A673 (cell line): ENCODE measurements around the gene IGSF21. TPM values are rescaled to one million over a fixed set of nuclear protein-coding genes. Genes with fewer than 3 reads are reported as not detected.
A peak's percentile ranks its signal among the peaks of the same experiment; 100 is the strongest.

Experiments used
- BruUV-seq: library from RNA; stranded (reverse); fragments of 400-500 nt; replicated peaks from 2 replicates; lab custom pipeline; 2021; lab: Mats Ljungman, UMichigan
- CTCF ChIA-PET: fragments of 300-600 bp; sonication (Branson Sonifier 250); formaldehyde crosslinking; loops from one replicate; lab custom pipeline; 2022; ENCODE audit warnings: antibody characterized with exemption; lab: Charles Lee
- POLR2A ChIA-PET: fragments of 300-600 bp; sonication (Branson Sonifier 250); formaldehyde crosslinking; loops from one replicate; lab custom pipeline; 2022; ENCODE audit warnings: antibody characterized with exemption; ENCODE audit not compliant: low non-redundant PET; lab: Charles Lee
- DNase-seq: peaks from one replicate; pipeline ENCODE4 v3.0.0-alpha.2; 2015; ENCODE audit warnings: low spot score
- H3K27ac ChIP-seq: fragments of 200-600 bp; sonication (generic); 2 replicates; pipeline ENCODE4 v1.5.1; 2016; ENCODE audit warnings: mixed run types, low read depth, mild to moderate bottlenecking, mixed read lengths, antibody characterized with exemption, low read length; ENCODE audit not compliant: poor library complexity, severe bottlenecking
- H3K27me3 ChIP-seq: fragments of 200-600 bp; sonication (generic); replicated peaks from 2 replicates; pipeline ENCODE4 v1.6.1; 2017; ENCODE audit warnings: mixed run types, low read depth, mild to moderate bottlenecking, mixed read lengths, antibody characterized with exemption, low read length; ENCODE audit not compliant: insufficient read depth, poor library complexity
- H3K36me3 ChIP-seq: fragments of 200-600 bp; sonication (generic); 2 replicates; pipeline ENCODE4 v1.6.1; 2016; ENCODE audit warnings: mixed run types, mild to moderate bottlenecking, mixed read lengths, antibody characterized with exemption, low read length; ENCODE audit not compliant: insufficient read depth, poor library complexity, severe bottlenecking
- H3K4me1 ChIP-seq: fragments of 200-600 bp; sonication (generic); 2 replicates; pipeline ENCODE4 v1.6.1; 2017; ENCODE audit warnings: mixed run types, mild to moderate bottlenecking, mixed read lengths, antibody characterized with exemption, low read length; ENCODE audit not compliant: insufficient read depth, poor library complexity, severe bottlenecking
- H3K4me3 ChIP-seq: fragments of 200-600 bp; sonication (generic); 2 replicates; pipeline ENCODE4 v1.5.1; 2016; ENCODE audit warnings: low read depth, mixed run types, mild to moderate bottlenecking, mixed read lengths, low read length; ENCODE audit not compliant: poor library complexity, severe bottlenecking
- H3K9me3 ChIP-seq: fragments of 200-600 bp; sonication (generic); 2 replicates; pipeline ENCODE4 v1.6.1; 2016; ENCODE audit warnings: mixed run types, low read depth, mild to moderate bottlenecking, mixed read lengths, antibody characterized with exemption, low read length; ENCODE audit not compliant: poor library complexity, severe bottlenecking
- CTCF ChIP-seq: fragments of 300-800, 200-600 bp; sonication (generic); conservative IDR thresholded peaks from 2 replicates; pipeline ENCODE4 v1.5.1; 2017; ENCODE audit warnings: low read depth, mild to moderate bottlenecking, antibody characterized with exemption, low read length, moderate library complexity, mixed read lengths
- EZH2 ChIP-seq: fragments of 200-600 bp; sonication (generic); IDR thresholded peaks from 2 replicates; pipeline ENCODE4 v1.6.1; 2017; ENCODE audit warnings: borderline replicate concordance, low read depth, mild to moderate bottlenecking, mixed read lengths, antibody characterized with exemption, low read length; ENCODE audit not compliant: poor library complexity, severe bottlenecking
- intact Hi-C: fragments of 100-400 bp; cut with micrococcal nuclease; formaldehyde crosslinking; loops from one replicate; pipeline ENCODE4 v1.10.0; 2022; ENCODE audit not compliant: unreplicated experiment
- total RNA-seq: library from RNA; stranded (reverse); gene quantifications from 2 replicates; pipeline ENCODE4 v1.2.3, GENCODE V29; 2021

The IGSF21 gene
- total RNA-seq, 1 experiment from 2014 or later, result 3.2 TPM

DNA sequence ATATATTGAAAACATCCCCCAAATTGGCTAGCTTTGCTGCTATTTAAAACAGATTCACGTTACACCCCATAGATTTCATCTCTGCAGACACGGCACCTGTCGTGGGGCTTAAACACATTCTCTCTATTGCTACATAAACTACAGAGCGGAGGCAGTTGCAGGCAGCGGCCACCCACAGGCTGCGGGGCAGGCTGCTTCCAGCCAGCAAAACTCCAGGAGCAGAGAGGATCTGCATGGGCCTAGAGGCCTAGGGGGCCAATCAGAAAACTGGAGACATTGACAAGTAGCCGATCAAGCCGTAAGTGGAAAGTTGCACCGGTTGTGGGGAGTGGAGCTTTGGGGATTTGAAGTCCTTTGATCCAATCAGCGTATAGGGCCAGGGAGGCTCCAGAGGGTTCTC lies 244.1 kb downstream of the IGSF21 start:
- Histone ChIP-seq H3K4me1 (peaks cover 48% of the 10 kb centered on the region), H3K36me3 (no peaks in the 10 kb centered on the region), H3K27me3 (no peaks in the 10 kb centered on the region), H3K27ac (peak overlapping the region; percentile 11), H3K9me3 (no peaks in the 10 kb centered on the region), H3K4me3 (no peak overlapping the region)
- CTCF ChIA-PET, result no interaction called here
- POLR2A ChIA-PET, result no interaction called here
- DNase-seq, result no peak
- TF ChIP-seq CTCF (no peak), EZH2 (no peak)
- intact Hi-C loops, result no loop called here
- BruUV-seq, result no TSS peak

DNA sequence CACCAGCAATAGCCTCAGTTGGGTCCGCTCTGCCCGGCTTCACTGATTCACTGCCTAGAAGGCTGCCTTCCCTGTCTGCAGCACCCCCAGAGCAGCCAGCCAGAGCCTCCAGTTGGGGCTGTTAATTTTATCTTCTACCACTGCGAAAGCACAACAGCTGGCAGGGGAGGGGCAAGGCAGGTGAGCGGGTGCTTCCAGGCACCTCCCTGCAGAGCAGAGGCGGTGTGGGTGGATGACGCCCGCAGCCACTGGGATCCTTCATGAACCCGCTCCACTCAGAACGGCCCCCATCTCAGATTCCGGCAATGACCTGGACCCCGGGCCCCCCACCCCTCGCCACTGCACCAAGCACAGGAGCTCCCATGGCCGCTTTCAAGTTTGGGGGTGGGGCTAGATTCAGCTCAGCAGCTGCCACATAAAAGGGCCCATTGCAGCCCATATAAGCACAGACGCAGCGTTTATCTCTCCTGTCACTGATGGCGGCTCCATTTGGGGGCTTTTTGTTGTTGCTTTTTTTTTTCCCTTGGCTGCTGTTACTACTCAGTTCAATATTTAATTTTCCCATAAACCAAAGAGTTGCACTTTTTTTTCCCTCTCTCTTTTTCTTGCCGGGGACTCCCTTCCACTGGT lies 245.2 kb downstream of the IGSF21 start:
- no peak overlapping the region for H3K4me3 ChIP-seq
- ChIA-PET POLR2A (no interaction called here), CTCF (no interaction called here)
- TF ChIP-seq CTCF (no peak), EZH2 (no peak)
- BruUV-seq, result no TSS peak
- intact Hi-C loops, result no loop called here
- no peak for DNase-seq
- H3K36me3 ChIP-seq, result no peaks in the 10 kb centered on the region
- H3K4me1 ChIP-seq, result peaks cover 42% of the 10 kb centered on the region
- no peaks in the 10 kb centered on the region for H3K9me3 ChIP-seq
- no peaks in the 10 kb centered on the region for H3K27me3 ChIP-seq
- H3K27ac ChIP-seq, result peak overlapping the region; percentile 39

DNA sequence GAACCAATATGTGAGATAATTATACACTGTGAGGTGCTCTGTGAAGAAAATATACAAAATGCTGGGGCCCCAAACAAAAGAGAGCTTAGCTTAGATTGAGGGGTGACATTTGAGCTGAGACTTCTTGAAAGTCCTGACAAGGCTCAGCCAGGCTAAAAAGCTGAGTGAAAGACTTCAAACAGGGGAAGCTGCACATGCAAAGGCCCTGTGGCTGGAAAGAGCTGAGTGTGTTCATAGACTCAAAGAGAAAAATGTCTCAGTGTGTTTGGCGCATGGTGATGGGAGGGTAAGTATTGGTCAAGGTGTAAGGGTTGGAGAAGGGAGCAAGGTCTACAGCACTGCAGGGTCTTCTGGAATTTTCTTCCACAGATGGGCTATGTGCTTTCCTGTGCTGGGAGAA lies 245.9 kb downstream of the IGSF21 start:
- H3K9me3 ChIP-seq, result no peaks in the 10 kb centered on the region
- no peak overlapping the region for H3K4me3 ChIP-seq
- no TSS peak for BruUV-seq
- H3K36me3 ChIP-seq, result no peaks in the 10 kb centered on the region
- POLR2A ChIA-PET, result no interaction called here
- no peak for TF ChIP-seq CTCF
- no peak for TF ChIP-seq EZH2
- no peak for DNase-seq
- no peaks in the 10 kb centered on the region for H3K27me3 ChIP-seq
- H3K27ac ChIP-seq, result peak overlapping the region; percentile 39
- peaks cover 42% of the 10 kb centered on the region for H3K4me1 ChIP-seq
- intact Hi-C loops, result no loop called here
- CTCF ChIA-PET, result no interaction called here
